Fibroblast of the aortic adventitia (primary cell): ENCODE results near the gene ALG10B. TPM values are rescaled to one million over a fixed set of nuclear protein-coding genes. Genes with fewer than 3 reads are reported as not detected.
"Not testable (repeated sequence)": the region's sequence is repeated elsewhere in the genome, so short reads cannot be mapped to it uniquely, and the experiment has no call there.

Source experiments
- DNase-seq: peaks from one replicate; pipeline ENCODE4 v3.0.0-alpha.2; 2010; ENCODE audit warnings: low read depth
- H3K4me3 ChIP-seq: 2 replicates; pipeline ENCODE4 v1.5.1; 2011; ENCODE audit warnings: low read depth, mild to moderate bottlenecking, control low read depth, low read length, moderate library complexity
- CTCF ChIP-seq: IDR thresholded peaks from 2 replicates; pipeline ENCODE4 v1.5.1; 2011; ENCODE audit warnings: mild to moderate bottlenecking, low read length, control low read depth, inconsistent platforms; ENCODE audit not compliant: insufficient read depth
- small RNA-seq: library from RNA; depleted of rRNA; stranded (forward); fragments of <200 nt; gene quantifications from one replicate; pipeline ENCODE3, GENCODE V24; 2012
- total RNA-seq: library from RNA; depleted of rRNA; stranded (reverse); fragments of >200 nt; gene quantifications from 2 replicates; pipeline ENCODE4 v1.2.3, GENCODE V29; 2012; ENCODE audit warnings: low replicate concordance

ALG10B gene
- total RNA-seq, 1 donor = 5.6 TPM

GRCh38 chr12:38350342-38351174 lies 34.0 kb downstream of the ALG10B start:
- DNase-seq = no peak
- H3K4me3 ChIP-seq = no peak overlapping the region
- no peak for TF ChIP-seq CTCF

DNA sequence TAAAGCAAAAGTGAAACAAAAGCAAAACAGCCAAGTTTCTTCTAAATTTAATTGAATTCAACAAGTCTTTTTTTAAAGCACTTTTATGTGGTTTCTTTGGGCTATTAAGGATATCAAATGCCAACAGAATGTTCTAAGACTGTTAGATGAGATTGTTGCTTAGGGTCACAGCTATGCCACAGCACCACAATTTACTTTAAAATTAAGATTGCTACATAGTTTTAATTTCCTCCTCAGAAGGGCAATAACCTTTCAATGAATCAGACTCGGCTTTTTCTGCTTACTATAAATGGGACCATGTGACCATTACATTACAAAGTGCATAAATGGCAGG lies 34.6 kb downstream of the ALG10B start:
- DNase-seq, H3K4me3 ChIP-seq: not testable (repeated sequence)

GRCh38 chr12:38367506-38367905 lies 50.9 kb downstream of the ALG10B start:
- TF ChIP-seq CTCF = no peak
- no peak for DNase-seq
- H3K4me3 ChIP-seq = no peak overlapping the region

DNA sequence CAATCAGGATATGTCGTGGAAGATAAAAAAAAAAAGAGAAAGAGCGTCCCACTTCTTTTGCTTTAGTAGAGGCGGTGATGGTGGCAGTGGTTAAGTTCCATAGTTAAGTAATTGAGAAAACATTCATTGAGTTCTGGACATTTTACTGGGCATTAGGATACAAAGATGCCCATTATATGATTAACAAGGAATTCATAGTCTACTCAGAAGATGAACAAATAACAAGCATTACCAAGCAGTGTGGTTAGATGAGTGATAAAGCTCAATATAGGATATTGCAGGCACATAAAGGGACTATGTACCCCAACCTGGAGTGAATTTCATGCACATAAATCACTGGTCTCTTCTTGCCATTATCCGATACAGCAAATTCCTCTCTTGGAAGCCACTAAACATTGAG lies 53.7 kb downstream of the ALG10B start:
- H3K4me3 ChIP-seq = no peak overlapping the region
- TF ChIP-seq CTCF = no peak
- no peak for DNase-seq

- TF ChIP-seq CTCF = no peak
- H3K4me3 ChIP-seq = no peak overlapping the region
- DNase-seq = no peak
Measured at GRCh38 chr12:38373784-38374183, 57.2 kb downstream of the ALG10B start.

- no peak for DNase-seq
- no peak for TF ChIP-seq CTCF
- H3K4me3 ChIP-seq = no peak overlapping the region
Measured at GRCh38 chr12:38374751-38375150, 58.2 kb downstream of the ALG10B start.

Small RNAs within 50 kb of the gene (small RNA-seq; reads per million reads assigned to genes)
- not detected for gene RF00019
